SK-N-MC (cell line): ENCODE results near the gene MADD.

ENCODE experiments used
- EZH2 ChIP-seq: fragments of 200-600 bp; sonication (generic); IDR thresholded peaks from one replicate; pipeline ENCODE4 v1.6.1; 2017; ENCODE audit warnings: antibody characterized with exemption
- FOXP2 ChIP-seq: optimal IDR thresholded peaks from 2 replicates; pipeline ENCODE3; 2011; ENCODE audit warnings: mild to moderate bottlenecking, moderate library complexity; ENCODE audit not compliant: insufficient read depth; ENCODE audit errors: extremely low read length, control extremely low read depth
- POLR2AphosphoS5 ChIP-seq: IDR thresholded peaks from 2 replicates; pipeline ENCODE4 v1.6.1; 2012; ENCODE audit warnings: mild to moderate bottlenecking, low read depth, low read length, borderline replicate concordance

GRCh38 chr11:47342854-47343253 is 72.9 kb downstream of the MADD start:
- TF ChIP-seq POLR2AphosphoS5 (no peak), EZH2 (no peak), FOXP2 (no peak)
